DMS53 treated with DMSO at 0.1 percent for 48 hours (cell line): ENCODE measurements around the gene B3GNT3.

Source experiments
- DNase-seq: peaks from one replicate; lab custom pipeline; 2025; ENCODE audit not compliant: unreplicated experiment; lab: John Stamatoyannopoulos, UW

B3GNT3 gene

DNA sequence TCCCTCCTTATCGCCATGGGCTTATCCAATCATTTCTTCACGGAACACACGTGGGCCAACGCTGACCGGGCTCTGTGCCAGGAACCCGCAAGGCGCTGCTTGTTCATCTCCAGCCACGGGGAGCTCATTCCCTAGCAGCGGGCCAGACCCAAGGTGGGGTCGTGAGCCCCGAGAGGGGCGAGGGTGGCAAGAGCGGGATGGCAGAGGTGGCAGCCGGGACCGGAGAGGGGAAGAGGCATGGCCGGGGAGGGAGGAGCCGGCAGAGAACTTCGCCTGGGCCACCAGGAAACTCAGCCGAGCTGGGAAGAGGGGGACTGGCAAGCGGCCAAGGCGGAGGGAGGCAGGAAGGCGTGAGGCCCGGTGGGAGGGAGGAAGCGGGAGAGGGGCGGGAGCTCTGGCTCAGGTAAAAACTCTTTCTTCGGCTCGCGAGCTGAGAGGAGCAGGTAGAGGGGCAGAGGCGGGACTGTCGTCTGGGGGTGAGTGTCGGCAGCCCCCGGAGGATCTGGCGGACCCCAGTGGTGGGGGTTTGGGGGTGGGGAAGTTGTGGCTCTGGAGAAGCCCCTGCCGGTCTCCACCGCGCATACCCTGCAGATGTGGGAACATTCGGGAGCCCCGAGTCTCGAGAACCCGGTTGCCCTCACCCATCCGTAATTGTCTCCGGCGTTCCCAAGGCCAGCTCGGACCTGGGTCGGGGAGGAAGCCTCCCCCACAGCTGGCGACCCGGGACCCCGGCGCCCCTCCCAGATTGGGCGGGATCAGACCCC, at the start of gene B3GNT3:
Gene B3GNT3 (plus strand): TSS at position 408 of the 764 bp plus-strand sequence. CDS start 12,670 bp downstream, outside the sequence.
- peak; percentile 52 for DNase-seq

DNA sequence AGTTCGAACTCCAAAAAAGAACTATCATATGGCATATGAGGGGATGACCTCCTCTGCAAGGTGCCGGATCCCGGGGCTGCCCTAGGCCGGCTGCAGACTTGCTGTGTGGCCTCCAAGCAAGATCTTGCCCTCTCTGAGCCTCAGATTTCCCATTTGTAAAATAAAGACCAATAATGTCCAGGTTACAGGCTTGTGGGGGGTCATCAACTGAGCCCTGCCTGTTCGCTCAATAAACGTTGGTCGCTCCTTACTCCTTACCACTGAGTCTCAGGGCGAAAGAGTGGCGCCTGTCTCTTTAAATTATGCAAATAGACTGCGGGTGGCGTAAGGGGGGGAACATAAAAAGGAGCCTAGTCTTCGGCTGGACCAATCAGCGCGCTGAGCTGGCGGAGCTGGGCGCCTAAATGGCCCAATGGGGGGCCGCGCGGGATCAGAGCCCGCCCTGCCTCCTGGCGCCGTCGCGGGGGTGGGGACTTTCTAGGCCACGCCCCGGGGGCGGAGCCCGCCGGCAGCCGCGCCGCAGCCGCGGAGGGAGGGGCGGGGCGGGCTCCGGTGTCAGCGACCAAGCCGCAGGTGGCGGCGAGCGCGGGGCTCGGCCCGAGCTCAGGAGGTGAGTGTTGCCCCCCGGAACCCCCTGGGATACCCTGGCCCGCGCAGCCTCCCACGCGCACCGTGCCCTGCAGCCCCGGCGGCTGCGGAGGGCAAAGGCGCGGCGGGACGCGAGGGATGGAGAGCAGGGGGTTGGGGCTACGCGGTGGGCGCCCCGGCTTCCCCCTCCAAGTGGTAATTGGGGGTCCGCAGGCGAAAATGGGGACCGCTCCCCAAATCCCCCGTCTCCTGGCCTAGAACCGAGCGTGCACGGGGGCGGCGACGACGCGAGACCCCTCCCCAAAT, 47.5 kb upstream of the B3GNT3 start:
- peak; percentile 82 for DNase-seq

GRCh38 chr19:17748884-17749638, 45.9 kb upstream of the B3GNT3 start:
- DNase-seq = no peak

- no peak for DNase-seq
Measured at GRCh38 chr19:17749912-17750317, 45.0 kb upstream of the B3GNT3 start.

DNA sequence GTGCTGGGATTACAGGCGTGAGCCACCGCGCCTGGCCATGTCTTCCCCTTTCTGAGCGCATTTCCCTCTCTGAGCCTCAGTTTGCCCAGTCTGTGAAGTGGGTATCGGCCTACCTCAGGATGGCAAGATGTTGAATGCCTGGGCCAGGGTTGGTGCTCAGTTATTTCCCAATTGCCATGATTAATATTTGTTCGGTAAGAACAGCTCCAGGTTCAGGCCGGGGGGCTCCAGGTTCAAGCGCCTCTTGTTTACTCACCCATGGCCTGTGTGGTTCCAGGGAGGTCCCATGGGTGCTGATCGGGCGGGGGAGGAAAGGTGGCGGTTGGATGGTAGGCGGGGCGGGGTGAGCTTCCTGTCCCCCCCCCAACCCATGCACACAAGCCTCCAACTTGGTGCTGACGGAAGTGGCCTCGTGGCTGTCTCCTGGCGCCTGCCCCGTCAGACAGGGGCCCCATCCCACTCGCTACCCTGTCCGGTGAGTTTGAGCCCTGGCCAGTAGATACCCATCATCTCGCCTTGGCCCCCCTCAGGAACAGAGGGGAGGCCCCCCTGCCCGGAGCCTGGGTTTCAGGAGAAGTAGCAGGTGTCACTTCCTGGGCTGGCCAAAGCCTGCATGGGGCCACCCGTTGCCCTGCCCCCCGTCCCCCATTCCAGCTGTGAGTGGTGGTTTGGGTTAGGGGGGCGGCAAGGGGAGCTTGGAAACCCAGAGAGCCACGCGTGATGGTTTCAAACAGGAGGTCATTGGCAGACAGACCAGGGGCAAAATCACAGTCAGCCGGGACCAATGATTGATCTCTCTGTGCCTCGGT, 43.6 kb upstream of the B3GNT3 start, which contains the start of gene FCHO1:
Gene FCHO1 (plus strand): TSS at position 375 of the 809 bp plus-strand sequence. CDS start 3,688 bp downstream, outside the sequence.
- DNase-seq = no peak

- no peak for DNase-seq
Measured at GRCh38 chr19:17751912-17752273, 43.0 kb upstream of the B3GNT3 start.

DNA sequence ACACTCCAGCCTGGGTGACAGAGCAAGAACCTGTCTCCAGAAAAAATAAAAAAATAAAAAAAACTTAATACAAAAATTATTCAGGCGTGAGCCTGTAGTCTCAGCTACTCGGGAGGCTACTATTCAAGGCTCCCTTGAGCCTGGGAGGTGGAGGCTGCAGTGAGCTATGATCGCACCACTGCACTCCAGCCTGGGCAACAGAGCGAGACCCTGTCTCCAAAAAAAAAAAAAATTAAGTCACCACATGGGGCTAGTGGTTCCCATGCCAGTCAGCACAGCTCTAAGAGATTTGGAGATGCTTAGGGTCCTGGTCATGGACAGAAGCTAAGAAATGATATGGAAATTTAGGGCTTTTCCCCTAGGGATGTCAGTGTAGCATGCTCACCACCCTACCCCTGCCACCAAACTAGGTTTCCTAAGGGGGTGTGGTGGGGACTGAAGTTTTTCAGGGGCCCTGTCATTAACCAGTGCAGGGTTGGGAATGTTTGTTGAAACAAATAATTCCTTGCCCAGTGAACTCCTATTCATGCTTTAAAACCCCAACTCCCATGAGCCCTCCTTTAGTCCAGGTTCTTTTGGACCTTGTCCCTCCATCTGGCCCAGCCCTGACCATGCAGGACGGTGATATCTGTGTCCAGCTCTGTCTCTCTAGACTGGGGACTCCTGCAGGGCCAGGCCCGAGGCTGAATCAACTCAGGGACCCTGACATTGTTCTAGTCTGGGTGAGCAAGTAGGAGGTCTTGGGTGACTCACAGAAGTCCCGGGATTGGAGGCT, 41.9 kb upstream of the B3GNT3 start:
- DNase-seq = no peak

GRCh38 chr19:17753976-17754375, 41.0 kb upstream of the B3GNT3 start:
- no peak for DNase-seq

DNA sequence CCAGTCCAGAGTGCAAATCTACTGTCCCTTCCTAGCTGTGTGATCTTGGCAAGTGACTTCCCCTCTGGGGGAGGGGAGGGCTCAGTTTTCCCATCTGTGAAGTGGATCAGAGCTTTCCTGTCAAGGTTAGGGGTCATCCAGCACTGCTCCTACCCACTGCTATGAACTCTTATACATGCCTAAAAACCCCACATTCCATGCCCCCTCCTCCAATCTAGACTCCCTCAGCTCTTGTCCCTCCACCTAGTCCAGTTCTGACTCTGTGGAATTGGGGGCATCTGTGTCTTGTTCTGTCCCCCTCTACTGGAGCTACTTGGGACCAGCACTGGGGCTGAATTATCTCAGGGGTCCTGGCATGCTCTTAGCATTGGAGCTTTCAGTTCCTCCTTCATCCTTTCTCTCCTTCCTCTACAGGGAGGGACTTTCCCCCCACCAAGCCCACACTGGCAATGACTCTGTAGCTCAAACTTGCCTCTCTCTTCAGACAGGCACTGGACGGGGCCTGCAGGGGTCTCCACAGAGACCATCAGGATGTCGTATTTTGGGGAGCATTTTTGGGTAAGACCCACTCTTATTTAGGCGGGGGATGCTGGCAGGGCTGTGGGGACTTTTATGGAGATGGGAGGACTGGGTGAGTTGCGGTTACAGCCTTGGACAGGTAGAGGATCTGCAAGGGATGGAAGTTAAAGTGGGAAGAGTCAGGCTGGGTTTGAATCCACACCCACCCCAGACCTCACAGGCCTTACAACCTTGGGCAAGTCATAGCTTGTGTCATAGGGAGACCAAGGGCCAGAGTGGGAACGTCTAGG, 40.1 kb upstream of the B3GNT3 start:
- no peak for DNase-seq

DNA sequence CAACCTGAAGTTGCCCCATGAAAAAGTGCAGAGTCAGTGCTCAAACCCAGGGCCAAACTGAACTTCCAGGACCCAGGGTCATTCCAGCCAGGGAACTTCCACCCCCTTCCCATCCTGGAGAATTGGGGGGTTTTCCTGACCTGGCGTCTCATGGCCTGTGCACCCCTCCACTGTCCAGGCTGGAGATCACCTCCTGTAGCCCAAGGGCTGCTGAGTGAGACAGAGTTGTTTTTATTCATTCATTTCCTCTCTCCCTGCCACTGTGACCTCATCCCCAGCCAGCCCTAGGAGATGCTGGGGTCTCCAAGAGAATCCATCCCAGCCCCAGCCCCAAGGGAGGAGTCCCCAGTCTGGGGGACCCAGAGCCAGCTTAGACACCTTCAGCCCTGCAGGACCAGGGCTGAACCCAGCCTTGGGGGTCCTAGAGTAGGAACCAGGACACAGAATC, 39.5 kb upstream of the B3GNT3 start:
- no peak for DNase-seq

DNA sequence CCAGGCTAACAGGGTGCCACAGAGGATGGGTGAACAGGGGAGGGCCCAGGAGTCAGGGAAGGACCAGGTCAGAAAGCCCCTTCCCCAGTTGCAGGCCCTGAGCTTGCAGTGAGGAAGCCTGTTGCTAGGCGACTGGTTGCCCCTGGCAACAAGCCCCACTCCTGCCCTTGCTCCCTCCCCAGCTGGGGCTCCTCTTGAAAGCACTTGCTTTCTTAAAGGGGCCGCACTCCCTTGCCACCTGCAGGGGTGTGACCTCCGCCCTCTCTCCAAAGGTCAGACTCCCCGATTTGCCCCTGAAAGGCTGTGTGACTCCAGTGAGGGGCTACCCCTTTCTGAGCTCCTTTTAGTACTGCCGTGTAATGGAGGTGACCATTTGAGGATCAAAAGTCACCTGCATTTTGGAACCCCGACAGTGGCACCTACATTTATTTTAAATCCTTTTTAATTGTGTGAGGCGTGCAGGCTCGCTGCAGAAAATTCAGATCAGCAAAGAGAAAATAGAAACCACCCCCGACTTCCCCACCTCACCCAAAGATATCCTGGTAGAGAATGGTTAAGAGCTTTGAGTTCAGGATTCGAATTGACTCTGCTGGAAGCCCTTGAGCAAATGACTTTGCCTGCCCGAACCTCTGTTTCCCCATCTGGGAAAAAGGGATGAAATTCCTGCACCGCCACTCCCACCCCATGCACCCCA, 38.8 kb upstream of the B3GNT3 start:
- DNase-seq = no peak

DNA sequence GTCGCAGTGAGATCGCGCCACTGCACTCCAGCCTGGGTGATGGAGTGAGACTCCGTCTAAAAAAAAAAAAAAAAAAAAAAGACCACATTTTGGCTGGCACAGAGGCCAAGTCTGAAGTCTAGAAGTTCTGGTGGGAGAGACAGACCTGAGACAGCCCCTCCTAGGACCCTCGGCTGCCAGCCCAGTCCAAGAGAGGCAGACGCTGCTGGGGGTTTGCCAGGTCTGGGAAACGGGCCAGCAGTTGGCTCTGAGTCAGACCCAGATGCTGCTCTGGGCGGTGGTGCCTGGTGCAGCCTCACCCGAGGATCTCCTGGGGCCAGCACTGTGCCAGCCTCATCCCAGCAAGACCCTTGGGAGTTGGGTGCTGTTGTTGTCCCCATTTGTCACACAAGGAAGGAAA, 37.8 kb upstream of the B3GNT3 start:
- no peak for DNase-seq

DNA sequence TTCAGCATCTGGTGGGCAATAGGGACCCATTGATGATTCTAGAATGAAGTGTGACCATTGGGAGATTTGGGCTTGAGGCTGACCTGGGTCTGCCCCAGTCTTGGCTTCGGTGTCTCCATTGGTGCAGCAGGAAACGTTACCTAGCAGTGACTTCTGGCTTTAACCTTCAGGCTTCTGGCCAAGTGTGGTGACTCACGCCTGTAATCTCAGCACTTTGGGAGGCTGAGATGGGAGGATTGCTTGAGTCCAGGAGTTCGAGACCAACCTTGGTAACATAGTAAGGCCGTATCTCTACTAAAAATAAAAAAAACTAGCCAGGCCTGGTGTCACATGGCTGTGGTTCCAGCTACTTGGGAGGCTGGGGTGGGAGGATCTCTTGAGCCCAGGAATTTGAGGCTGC, 36.4 kb upstream of the B3GNT3 start:
- DNase-seq = no peak

DNA sequence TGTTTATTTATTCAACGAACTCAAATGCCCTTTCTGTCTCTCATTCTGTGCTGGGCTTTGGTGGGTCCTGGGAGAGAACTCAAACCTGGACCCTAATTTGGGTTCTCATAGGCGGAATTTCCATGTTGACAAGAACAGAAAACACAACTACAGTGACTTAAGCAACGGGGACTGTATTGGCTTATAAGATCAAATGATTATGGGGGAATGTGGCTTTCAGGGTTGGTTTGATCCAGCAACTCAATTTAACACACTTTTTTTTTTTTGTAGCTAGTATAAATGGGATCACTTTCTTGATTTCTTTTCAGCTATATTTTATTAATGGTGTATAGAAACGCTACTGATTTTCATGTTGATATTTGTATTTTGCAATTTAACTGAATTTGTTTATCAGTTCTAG, 33.8 kb upstream of the B3GNT3 start:
- no peak for DNase-seq

DNA sequence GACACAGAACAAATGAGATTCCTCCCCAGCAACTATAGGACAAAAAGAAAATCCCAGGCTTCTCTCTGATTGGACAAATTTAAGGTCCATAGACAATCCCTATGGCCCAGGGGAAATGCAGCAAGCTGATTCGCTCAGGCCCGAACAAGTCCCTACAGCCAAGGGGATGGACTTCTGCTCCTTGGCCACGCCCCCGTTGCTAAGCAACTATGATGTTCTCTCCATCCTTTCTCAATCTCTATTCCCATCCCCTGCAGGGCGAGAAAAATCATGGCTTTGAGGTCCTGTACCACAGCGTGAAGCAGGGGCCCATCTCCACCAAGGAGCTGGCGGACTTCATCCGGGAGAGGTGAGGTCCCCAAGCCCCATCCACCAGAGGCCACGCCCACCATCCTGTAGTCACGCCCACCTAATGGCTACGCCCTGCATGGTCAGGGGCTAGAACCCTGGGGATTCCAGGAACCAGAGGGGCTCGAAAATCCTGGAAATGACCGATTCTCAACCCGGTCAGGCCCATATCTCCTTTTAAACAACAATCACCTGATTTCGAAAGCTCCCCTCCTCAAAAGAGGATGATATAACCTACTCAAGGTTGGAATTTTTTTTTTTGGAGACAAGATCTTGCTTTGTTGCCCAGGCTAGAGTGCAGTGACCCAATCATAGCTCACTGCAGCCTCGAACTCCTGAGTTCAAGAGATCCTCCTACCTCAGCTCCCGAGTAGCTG, 32.3 kb upstream of the B3GNT3 start:
- no peak for DNase-seq

- DNase-seq = no peak
Measured at GRCh38 chr19:17764348-17764747, 30.6 kb upstream of the B3GNT3 start.

DNA sequence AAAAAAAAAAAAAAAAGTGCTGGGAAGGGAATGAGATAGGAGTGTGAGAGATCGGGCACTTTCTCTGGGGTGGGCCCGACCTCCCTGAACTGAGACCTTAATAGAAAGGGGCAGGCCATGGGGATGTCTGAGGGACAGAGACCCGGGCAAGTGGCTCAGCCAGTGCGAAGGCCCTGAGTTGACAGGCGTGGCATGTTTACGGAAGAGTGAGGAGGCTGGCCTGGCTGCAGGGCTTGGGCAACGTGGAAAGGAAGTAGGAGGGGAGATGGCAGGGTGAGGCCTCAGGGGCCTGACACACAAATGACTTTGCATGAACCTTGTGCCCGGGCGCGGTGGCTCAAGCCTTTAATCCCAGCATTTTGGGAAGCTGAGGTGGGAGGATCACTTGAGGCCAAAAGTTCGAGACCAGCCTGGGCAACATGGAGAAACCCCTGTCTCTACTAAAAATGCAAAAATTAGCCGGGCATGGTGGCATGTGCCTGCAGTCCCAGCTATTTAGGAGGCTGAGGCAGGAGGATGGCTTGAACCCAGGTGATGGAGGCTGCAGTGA, 29.8 kb upstream of the B3GNT3 start:
- DNase-seq = no peak
